K562 (cell line): Measurements from ENCODE around the gene RABL6. TPM values are rescaled to one million over a fixed set of nuclear protein-coding genes. Genes with fewer than 3 reads are reported as not detected.
A peak's percentile ranks its signal among the peaks of the same experiment; 100 is the strongest.

Experiments
- CHD1 ChIP-seq: fragments of 200-600 bp; sonication (generic); IDR thresholded peaks from one replicate; pipeline ENCODE4 v1.6.1; 2012; ENCODE audit warnings: mild to moderate bottlenecking, moderate library complexity, low read length, inconsistent platforms
- DMBX1 ChIP-seq: fragments of 250-450 bp; sonication (Bioruptor Pico); IDR thresholded peaks from 2 replicates; pipeline ENCODE4 v1.8.0; 2022; ENCODE audit warnings: inconsistent platforms, mild to moderate bottlenecking, moderate library complexity, borderline replicate concordance
- E2F5 ChIP-seq: sonication (generic); formaldehyde crosslinking; IDR thresholded peaks from 2 replicates; pipeline ENCODE4 v1.8.0; 2022; ENCODE audit warnings: mild to moderate bottlenecking, missing genetic modification reagents
- GTF2A2 ChIP-seq: IDR thresholded peaks from 2 replicates; pipeline ENCODE4 v1.6.1; 2016; ENCODE audit warnings: mild to moderate bottlenecking, missing genetic modification characterization, missing compliant biosample characterization
- KLF10 ChIP-seq: fragments of 250-450 bp; sonication (Bioruptor Pico); IDR thresholded peaks from 2 replicates; pipeline ENCODE4 v1.6.1; 2021; ENCODE audit warnings: matching md5 sums
- NFRKB ChIP-seq: fragments of 450-650 bp; IDR thresholded peaks from 2 replicates; pipeline ENCODE4 v1.6.1; 2016; ENCODE audit warnings: low read depth
- PCBP2 ChIP-seq: fragments of 200-400 bp; formaldehyde crosslinking; IDR thresholded peaks from 2 replicates; pipeline ENCODE4 v1.6.1; 2018; ENCODE audit warnings: low read length, low read depth, mild to moderate bottlenecking, moderate library complexity; ENCODE audit not compliant: poor library complexity, severe bottlenecking
- RREB1 ChIP-seq: fragments of 250-450 bp; sonication (Bioruptor Pico); IDR thresholded peaks from 2 replicates; pipeline ENCODE4 v1.4.0; 2020
- SMARCE1 ChIP-seq: fragments of 450-650 bp; IDR thresholded peaks from 2 replicates; pipeline ENCODE4 v1.7.1; 2016; ENCODE audit warnings: mild to moderate bottlenecking
- SRSF3 ChIP-seq: fragments of 200-400 bp; formaldehyde crosslinking; IDR thresholded peaks from 2 replicates; pipeline ENCODE4 v1.6.1; 2016; ENCODE audit warnings: mild to moderate bottlenecking, low read length, moderate library complexity; ENCODE audit not compliant: insufficient read depth
- TAF15 ChIP-seq: fragments of 200-400 bp; formaldehyde crosslinking; IDR thresholded peaks from 2 replicates; pipeline ENCODE4 v1.6.1; 2017; ENCODE audit warnings: mild to moderate bottlenecking, low read depth, low read length, moderate library complexity
- TAL1 ChIP-seq: fragments of 450-650 bp; IDR thresholded peaks from 2 replicates; pipeline ENCODE4 v1.6.1; 2016; ENCODE audit warnings: mild to moderate bottlenecking
- TCF3 ChIP-seq: sonication (generic); formaldehyde crosslinking; IDR thresholded peaks from 2 replicates; pipeline ENCODE4 v1.4.0; 2020; ENCODE audit warnings: mild to moderate bottlenecking, missing genetic modification reagents
- TEAD4 ChIP-seq, 2 experiments: sonication (generic) in 1 of 2; formaldehyde crosslinking in 1 of 2; IDR thresholded peaks; 2 replicates each; pipeline versions ENCODE4 v1.6.1 to v1.8.0; 2012 to 2022; ENCODE audit warnings: borderline replicate concordance in 1 of 2, inconsistent platforms in 1 of 2, low read length in 1 of 2, mild to moderate bottlenecking in 1 of 2, missing genetic modification reagents in 1 of 2
- TRIM28 ChIP-seq: fragments of 450-650 bp; IDR thresholded peaks from 2 replicates; pipeline ENCODE4 v1.6.1; 2017
- ZBTB12 ChIP-seq: fragments of 250-450 bp; sonication (Bioruptor Pico); IDR thresholded peaks from 2 replicates; pipeline ENCODE4 v1.4.0; 2020
- ZNF224 ChIP-seq: sonication (generic); formaldehyde crosslinking; IDR thresholded peaks from 2 replicates; pipeline ENCODE4 v1.8.0; 2022; ENCODE audit warnings: mild to moderate bottlenecking, missing genetic modification reagents
- ZNF436 ChIP-seq: fragments of 250-450, 450-650 bp; sonication (Bioruptor Pico); formaldehyde crosslinking; IDR thresholded peaks from 2 replicates; pipeline ENCODE4 v1.7.0; 2020; ENCODE audit warnings: mild to moderate bottlenecking
- ZSCAN32 ChIP-seq: fragments of 450-650 bp; formaldehyde crosslinking; IDR thresholded peaks from 2 replicates; pipeline ENCODE4 v1.4.0; 2020; ENCODE audit warnings: mild to moderate bottlenecking, moderate library complexity
- polyA plus RNA-seq, 8 experiments: library from polyadenylated mRNA; depleted of rRNA in 4 of 8; stranded (reverse) in 5 of 8; unstranded in 3 of 8; fragments of >200 nt; fragmentation: Nextera tagmentation in 2 of 8; fragmentation: Illumina TruSeq in 1 of 8; extraction: Ambion mirVana in 2 of 8; extraction: Trizol in 1 of 8; gene quantifications; 2 replicates each; pipeline versions ENCODE4 v1.2.1 to v1.2.3, GENCODE V29; 2011 to 2014; ENCODE audit warnings: inconsistent platforms in 1 of 8, missing spikeins in 1 of 8
- total RNA-seq, 7 experiments: library from RNA; depleted of rRNA in 6 of 7; stranded (reverse); fragments of >200 nt in 6 of 7; fragmentation: Illumina TruSeq in 2 of 7; extraction: Trizol in 2 of 7; gene quantifications; 2 replicates each; pipeline versions ENCODE4 v1.2.1 to v1.2.3, GENCODE V29; 2011 to 2021; ENCODE audit warnings: low replicate concordance in 1 of 7
- TF ChIP-seq, protein P1 (sequence below): conservative IDR thresholded peaks from 2 replicates; pipeline ENCODE4 v1.6.1; 2011; ENCODE audit warnings: low read depth, mild to moderate bottlenecking, low read length; ENCODE audit not compliant: control insufficient read depth

RABL6 gene
- total and polyA plus RNA-seq, 9 of the 15 experiments (the other 6 are each of a cell fraction or from before 2014, with no cell fraction given): 5.6 to 181 (median 84.5) TPM

DNA sequence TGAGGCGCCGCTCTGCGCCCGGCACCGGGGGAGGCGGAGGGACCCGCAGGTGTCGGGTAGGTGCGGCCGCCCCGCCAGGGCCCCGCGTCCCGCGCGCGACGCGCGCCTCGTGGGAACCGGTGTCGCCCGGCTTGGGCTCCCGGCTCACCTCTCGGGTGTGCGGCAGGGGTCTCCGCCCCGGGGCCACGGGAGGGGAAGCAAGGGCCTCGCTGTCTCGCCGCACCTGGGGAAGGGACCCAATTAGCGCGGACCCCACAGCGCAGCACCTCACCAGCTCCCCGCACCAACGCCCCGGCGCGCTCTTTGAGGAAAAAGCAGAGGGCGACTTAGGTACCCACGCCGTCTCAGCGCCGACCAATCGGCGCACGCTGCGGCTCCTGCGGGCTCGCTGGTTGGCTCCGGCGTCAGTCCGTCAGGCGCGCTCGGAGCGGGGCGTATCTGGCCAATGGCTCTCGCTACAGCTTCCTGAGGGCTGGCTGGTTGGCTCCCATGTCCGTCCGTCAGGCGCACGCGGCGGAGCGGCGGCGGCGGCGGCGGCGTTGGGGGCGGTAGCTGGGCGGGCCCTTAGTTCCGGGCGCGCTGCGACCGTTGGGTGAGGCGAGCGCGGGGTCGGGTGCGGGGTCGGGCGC lies 78.3 kb downstream of the RABL6 start, which contains the start of gene TRAF2 (continued):
- TF ChIP-seq GTF2A2 (tag): no peak
- TF ChIP-seq TAL1: no peak
- no peak for TF ChIP-seq TCF3 (CRISPR knock-in tag)
- no peak for TF ChIP-seq NFRKB
- TF ChIP-seq E2F5 (CRISPR knock-in tag): no peak
- no peak for TF ChIP-seq TEAD4 (IDR thresholded peaks at IDR 0.05; ENCODE audit: low read length)
- TF ChIP-seq TEAD4 (CRISPR knock-in tag; IDR thresholded peaks at IDR 0.05; ENCODE audit: borderline replicate concordance): no peak
- 0 out of 2 replicates have a peak, but pooled peaks have one; percentile 54 for TF ChIP-seq SRSF3
- TF ChIP-seq SMARCE1: no peak
- no peak for TF ChIP-seq TRIM28
- TF ChIP-seq ZBTB12 (CRISPR knock-in tag): peak; percentile 65
- TF ChIP-seq, protein P1, sequence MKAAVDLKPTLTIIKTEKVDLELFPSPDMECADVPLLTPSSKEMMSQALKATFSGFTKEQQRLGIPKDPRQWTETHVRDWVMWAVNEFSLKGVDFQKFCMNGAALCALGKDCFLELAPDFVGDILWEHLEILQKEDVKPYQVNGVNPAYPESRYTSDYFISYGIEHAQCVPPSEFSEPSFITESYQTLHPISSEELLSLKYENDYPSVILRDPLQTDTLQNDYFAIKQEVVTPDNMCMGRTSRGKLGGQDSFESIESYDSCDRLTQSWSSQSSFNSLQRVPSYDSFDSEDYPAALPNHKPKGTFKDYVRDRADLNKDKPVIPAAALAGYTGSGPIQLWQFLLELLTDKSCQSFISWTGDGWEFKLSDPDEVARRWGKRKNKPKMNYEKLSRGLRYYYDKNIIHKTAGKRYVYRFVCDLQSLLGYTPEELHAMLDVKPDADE: 0 out of 2 replicates have a peak, but pooled peaks have one; percentile 19
- no peak for TF ChIP-seq ZNF224 (CRISPR knock-in tag)
- no peak for TF ChIP-seq ZSCAN32 (CRISPR knock-in tag)
- TF ChIP-seq RREB1: peak; percentile 89
- TF ChIP-seq KLF10 (CRISPR knock-in tag): no peak
- no peak for TF ChIP-seq TAF15
- TF ChIP-seq PCBP2: no peak
- no peak for TF ChIP-seq CHD1
- TF ChIP-seq DMBX1 (CRISPR knock-in tag): no peak
- TF ChIP-seq ZNF436: 0 out of 2 replicates have a peak, but pooled peaks have one; percentile 20
